Activated CD4-positive, alpha-beta T cell treated with anti-CD3 and anti-CD28 coated beads for 36 hours (primary cell): ENCODE results near the gene EMILIN2. TPM values are rescaled to one million over a fixed set of nuclear protein-coding genes. Genes with fewer than 3 reads are reported as not detected.
A peak's percentile ranks its signal among the peaks of the same experiment; 100 is the strongest.
"Not testable (repeated sequence)": the region's sequence is repeated elsewhere in the genome, so short reads cannot be mapped to it uniquely, and the experiment has no call there.

ENCODE experiments used
- ATAC-seq: fragments of 200-7000 bp; cut with Tn5 transposase; one replicate; pipeline ENCODE4 v1.10.0; 2021; ENCODE audit warnings: mild to moderate bottlenecking, moderate library complexity
- CTCF ChIA-PET: fragments of 350-600 bp; sonication (Branson Sonifier 250); formaldehyde crosslinking; loops from one replicate; lab custom pipeline; 2021; ENCODE audit warnings: antibody characterized with exemption; lab: Charles Lee
- POLR2A ChIA-PET: fragments of 350-600 bp; sonication (Branson Sonifier 250); formaldehyde crosslinking; loops from one replicate; lab custom pipeline; 2021; ENCODE audit warnings: antibody characterized with exemption, inconsistent platforms; lab: Charles Lee
- DNase-seq: peaks from one replicate; pipeline ENCODE4 v3.0.0-alpha.2; 2020
- H3K27ac Mint-ChIP-seq: one replicate; pipeline ENCODE4 v1.8.0; 2021; ENCODE audit warnings: mixed read lengths
- H3K27me3 Mint-ChIP-seq: one replicate; pipeline ENCODE4 v1.8.0; 2021; ENCODE audit warnings: mixed read lengths
- H3K36me3 Mint-ChIP-seq: one replicate; pipeline ENCODE4 v1.8.0; 2021; ENCODE audit warnings: low read depth, mixed read lengths
- H3K4me1 Mint-ChIP-seq: one replicate; pipeline ENCODE4 v1.8.0; 2021; ENCODE audit warnings: mixed read lengths
- H3K4me3 Mint-ChIP-seq: one replicate; pipeline ENCODE4 v1.8.0; 2021; ENCODE audit warnings: mild to moderate bottlenecking, moderate library complexity, mixed read lengths
- H3K9me3 Mint-ChIP-seq: one replicate; pipeline ENCODE4 v1.8.0; 2021; ENCODE audit warnings: low read depth, mixed read lengths
- intact Hi-C, 2 experiments: fragments of 100-400 bp; cut with DNase I in 1 of 2; cut with micrococcal nuclease in 1 of 2; formaldehyde crosslinking; loops; one replicate each; pipeline versions ENCODE4 v1.14.2 to v1.15.1; 2022 to 2024; cut with DNase I, micrococcal nuclease
- total RNA-seq, 2 experiments: library from RNA; stranded (reverse); gene quantifications; one replicate each; pipeline ENCODE4 v1.2.3, GENCODE V29; 2021

Gene EMILIN2
- total RNA-seq, 2 experiments from 2014 or later: 12.0 to 15.7 TPM

DNA sequence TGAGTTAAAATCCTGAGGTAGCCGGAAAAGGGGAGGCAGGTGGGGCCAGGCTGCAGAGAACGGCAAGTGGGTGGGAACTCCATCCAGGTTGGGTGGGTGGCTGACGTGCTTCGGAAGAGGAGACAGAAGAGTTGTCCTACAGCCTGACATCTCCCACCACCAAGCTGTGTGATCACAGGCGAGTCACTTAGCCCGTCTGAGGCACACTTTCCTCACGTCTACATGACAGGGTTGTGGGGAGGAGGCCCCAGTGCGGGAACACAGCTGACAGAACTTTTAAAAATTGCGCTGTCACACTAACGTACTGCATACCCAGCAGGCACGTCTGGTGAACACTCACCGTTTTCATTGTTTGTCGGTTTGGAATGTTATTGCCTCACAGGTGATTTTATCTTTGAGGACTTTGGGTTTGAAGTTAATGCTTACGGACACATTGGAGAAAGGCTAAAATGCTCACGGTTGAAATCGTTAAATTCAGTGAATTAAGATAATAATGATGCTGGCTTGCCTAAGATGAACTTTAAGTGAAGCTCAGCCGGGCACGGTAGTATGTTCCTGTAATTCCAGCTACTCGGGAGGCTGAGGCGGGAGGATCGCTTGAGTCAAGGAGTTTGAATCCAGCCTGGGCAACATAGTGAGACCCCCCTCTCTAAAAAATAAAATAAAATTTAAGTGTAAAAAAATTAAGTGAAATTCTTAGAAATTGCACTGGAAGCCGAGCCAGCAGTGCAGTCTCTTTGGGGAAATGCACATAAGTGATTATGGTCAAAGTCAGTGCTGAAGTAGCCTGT, 8.9 kb downstream of the EMILIN2 start:
- Mint-ChIP-seq H3K27ac (no peak overlapping the region), H3K27me3 (peaks cover 5% of the 10 kb centered on the region), H3K36me3 (no peaks in the 10 kb centered on the region), H3K9me3 (peaks cover 6% of the 10 kb centered on the region), H3K4me1 (peaks cover 18% of the 10 kb centered on the region), H3K4me3 (no peak overlapping the region)
- ChIA-PET CTCF (interaction anchor here (0.6 to 1.2 kb wide), 3 partner anchors 25 to 273 kb away, joined by 3 to 4 read pairs (median 4); no protein-coding TSS in a partner anchor), POLR2A (no interaction called here)
- ATAC-seq (peak; percentile 51), DNase-seq (peak; percentile 41)
- intact Hi-C loops: no loop called here

DNA sequence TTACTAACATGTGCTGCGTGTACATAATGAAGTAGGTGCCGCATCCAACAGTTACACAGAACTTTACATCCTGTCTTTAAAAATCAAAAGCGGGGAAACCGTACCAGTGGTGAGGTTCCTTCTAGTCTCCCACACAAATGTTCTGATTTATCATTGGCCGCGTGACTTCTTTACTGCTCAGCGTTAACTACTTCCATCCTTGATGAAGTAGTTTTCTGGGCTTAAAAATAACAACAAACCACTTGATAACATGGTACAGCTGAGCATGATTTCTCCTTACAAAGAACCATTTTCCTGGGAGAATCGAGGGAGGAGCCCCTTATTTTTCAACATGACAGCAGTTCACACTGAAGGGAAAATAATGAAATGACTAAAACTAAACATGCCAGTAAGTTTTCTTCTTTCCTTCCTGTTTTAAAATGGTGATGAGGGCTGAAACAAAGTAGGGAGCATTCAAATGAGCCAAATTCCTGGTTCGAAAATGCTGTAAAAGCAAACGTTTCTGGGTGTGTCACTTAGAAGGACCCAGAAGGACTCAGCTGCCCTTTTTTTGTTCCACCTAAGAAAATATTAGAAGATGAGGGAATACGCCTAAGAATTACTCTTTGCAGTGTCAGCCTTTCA, 9.9 kb downstream of the EMILIN2 start:
- no peak for DNase-seq
- Mint-ChIP-seq H3K4me1 (peaks cover 13% of the 10 kb centered on the region), H3K9me3 (peaks cover 6% of the 10 kb centered on the region), H3K27ac (no peak overlapping the region), H3K4me3 (no peak overlapping the region), H3K36me3 (no peaks in the 10 kb centered on the region), H3K27me3 (peaks cover 3% of the 10 kb centered on the region)
- ChIA-PET POLR2A (no interaction called here), CTCF (interaction anchor here (0.7 kb wide), 1 partner anchor 9 kb away, joined by 3 read pairs; no protein-coding TSS in a partner anchor)
- peak; percentile 65 for ATAC-seq
- intact Hi-C loops: no loop called here

DNA sequence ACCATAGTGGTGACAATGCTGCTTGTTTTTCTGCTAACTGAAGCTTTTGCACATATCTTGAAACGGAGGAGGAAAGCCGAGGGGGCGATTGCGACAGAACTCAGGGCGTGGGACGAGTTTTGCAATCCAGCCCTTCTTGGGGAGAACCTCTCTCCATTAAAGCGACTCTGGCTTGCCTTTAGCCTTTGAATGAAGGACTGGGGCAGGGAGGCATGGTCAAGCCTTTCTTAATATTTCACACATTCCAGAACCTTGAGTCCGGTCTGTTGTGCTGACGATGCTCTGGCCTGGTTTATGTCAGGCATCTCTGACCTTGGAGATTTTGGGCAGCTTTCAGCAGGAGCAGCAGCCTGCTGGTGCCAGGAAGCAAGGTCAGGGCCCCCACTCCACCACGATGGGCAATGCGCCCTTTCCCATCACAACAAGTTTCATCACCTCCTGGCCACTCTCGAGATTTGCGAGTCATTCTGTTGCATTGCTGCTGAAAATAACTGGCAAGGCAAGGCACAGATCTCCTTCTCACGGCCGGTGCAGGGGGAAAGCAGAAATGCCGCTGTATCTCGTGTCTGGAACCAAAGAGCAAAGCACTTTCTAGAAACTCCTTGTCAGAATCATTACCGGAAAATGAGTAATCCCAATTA, 10.8 kb downstream of the EMILIN2 start:
- ATAC-seq: no peak
- Mint-ChIP-seq H3K4me3 (no peak overlapping the region), H3K27me3 (peaks cover 2% of the 10 kb centered on the region)

DNA sequence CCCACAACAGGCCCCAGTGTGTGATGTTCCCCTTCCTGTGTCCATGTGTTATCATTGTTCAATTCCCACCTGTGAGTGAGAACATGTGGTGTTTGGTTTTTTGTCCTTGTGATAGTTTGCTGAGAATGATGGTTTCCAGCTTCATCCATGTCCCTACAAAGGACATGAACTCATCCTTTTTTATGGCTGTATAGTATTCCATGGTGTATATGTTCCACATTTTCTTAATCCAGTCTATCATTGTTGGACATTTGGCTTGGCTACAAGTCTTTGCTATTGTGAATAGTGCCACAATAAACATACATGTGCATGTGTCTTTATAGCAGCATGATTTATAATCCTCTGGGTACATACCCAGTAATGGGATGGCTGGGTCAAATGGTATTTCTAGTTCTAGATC, 13.6 kb downstream of the EMILIN2 start:
- intact Hi-C loops, POLR2A ChIA-PET, CTCF ChIA-PET, H3K9me3 Mint-ChIP-seq, H3K4me3 Mint-ChIP-seq, DNase-seq, H3K27me3 Mint-ChIP-seq, H3K36me3 Mint-ChIP-seq, ATAC-seq, H3K27ac Mint-ChIP-seq: not testable (repeated sequence)
- H3K4me1 Mint-ChIP-seq: peaks cover 11% of the 10 kb centered on the region

More for the DNA sequence above, 10.8 kb downstream of the EMILIN2 start:
- intact Hi-C loops: no loop called here
- Mint-ChIP-seq H3K36me3 (no peaks in the 10 kb centered on the region), H3K4me1 (peaks cover 13% of the 10 kb centered on the region), H3K27ac (no peak overlapping the region), H3K9me3 (peaks cover 6% of the 10 kb centered on the region)
- ChIA-PET POLR2A (no interaction called here), CTCF (interaction anchor here (0.7 kb wide), 1 partner anchor 10 kb away, joined by 3 read pairs; no protein-coding TSS in a partner anchor)
- DNase-seq: no peak

DNA sequence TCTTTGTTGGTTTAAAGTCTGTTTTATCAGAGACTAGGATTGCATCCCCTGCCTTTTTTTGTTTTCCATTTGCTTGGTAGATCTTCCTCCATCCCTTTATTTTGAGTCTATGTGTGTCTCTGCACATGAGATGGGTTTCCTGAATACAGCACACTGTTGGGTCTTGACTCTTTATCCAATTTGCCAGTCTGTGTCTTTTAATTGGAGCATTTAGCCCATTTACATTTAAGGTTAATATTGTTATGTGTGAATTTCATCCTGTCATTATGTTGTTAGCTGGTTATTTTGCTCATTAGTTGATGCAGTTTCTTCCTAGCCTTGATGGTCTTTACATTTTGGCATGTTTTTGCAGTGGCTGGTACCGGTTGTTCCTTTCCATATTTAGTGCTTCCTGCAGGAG, 17.2 kb downstream of the EMILIN2 start:
- H3K4me3 Mint-ChIP-seq, H3K36me3 Mint-ChIP-seq, ATAC-seq, H3K9me3 Mint-ChIP-seq, DNase-seq, CTCF ChIA-PET, H3K27ac Mint-ChIP-seq, intact Hi-C loops, POLR2A ChIA-PET, H3K4me1 Mint-ChIP-seq, H3K27me3 Mint-ChIP-seq: not testable (repeated sequence)

DNA sequence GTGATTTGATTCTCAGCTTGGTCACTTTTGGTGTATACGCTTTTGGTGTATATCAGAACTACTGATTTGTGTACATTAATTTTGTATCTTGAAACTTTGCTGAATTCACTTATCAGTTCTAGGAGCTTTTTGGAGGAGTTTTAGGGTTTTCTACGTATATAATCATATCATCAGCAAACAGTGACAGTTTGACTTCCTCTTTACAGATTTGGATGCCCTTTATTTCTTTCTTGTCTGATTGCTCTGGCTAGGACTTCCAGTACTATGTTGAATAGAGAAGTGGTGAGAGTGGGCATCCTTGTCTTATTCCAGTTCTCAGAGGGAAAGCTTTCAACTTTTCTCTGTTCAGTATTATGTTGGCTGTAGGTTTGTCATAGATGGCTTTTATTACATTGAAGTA, 19.7 kb downstream of the EMILIN2 start:
- intact Hi-C loops, H3K9me3 Mint-ChIP-seq, ATAC-seq: not testable (repeated sequence)

DNA sequence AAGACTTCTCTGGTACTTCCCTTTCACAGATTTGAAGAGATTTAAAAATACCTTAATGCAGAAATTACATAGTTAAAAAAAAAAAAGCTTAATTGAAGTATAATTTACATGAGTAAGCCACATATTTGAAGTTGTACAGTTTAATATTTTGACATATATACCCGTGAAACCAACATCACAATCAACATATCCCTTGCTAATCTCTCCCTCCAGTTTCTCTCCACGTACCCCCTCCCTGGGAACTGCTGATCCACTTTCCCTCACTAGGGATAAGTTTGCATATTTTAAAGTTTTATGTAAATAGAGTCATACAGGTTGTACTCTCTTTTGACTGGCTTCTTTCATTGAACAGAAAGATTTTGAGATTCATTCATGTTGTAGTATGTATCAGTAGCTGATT, 22.4 kb downstream of the EMILIN2 start:
- no peaks in the 10 kb centered on the region for H3K36me3 Mint-ChIP-seq
- no peaks in the 10 kb centered on the region for H3K9me3 Mint-ChIP-seq
- ATAC-seq (no peak), DNase-seq (no peak)
- POLR2A ChIA-PET: interaction anchor here (0.7 kb wide), 1 partner anchor 19 kb away, joined by 3 read pairs; no protein-coding TSS in a partner anchor
- no peak overlapping the region for H3K27ac Mint-ChIP-seq
- intact Hi-C loops: no loop called here
- no peaks in the 10 kb centered on the region for H3K27me3 Mint-ChIP-seq
- H3K4me3 Mint-ChIP-seq: no peak overlapping the region
- CTCF ChIA-PET: no interaction called here
- H3K4me1 Mint-ChIP-seq: no peaks in the 10 kb centered on the region

More for the DNA sequence above, 19.7 kb downstream of the EMILIN2 start:
- POLR2A ChIA-PET: interaction anchor here (0.7 kb wide), 1 partner anchor 210 kb away, joined by 3 read pairs; no protein-coding TSS in a partner anchor
- DNase-seq, H3K27ac Mint-ChIP-seq, H3K27me3 Mint-ChIP-seq, H3K4me1 Mint-ChIP-seq, CTCF ChIA-PET, H3K4me3 Mint-ChIP-seq, H3K36me3 Mint-ChIP-seq: not testable (repeated sequence)

DNA sequence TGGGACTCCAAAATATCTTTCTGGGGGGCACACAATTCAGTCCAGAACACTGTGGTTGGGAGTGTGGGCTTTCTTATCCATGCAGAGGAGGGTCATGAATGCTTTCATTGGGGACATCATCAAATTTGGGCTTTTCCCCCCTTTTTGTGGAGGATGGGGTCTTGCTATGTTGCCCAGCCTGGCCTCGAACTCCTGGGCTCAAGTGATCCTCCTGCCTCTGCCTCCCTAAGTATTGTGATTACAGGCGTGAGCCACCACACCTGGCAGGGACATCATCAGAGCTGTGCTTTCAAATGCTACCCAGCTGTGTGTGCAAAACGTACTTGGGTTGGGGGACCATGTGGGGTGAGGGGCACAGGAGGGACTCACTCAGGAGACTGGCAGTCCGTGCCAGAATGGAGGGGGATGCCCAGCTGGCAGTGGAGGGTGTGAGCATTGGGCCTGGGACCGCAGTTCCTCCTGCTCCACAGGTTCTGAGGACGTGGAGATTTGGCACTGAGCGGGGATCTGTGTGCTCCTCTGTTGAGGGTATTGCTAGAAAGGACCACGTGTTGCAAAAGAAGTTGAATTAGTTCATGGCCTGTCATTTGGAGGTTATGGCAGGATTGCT, 24.4 kb downstream of the EMILIN2 start:
- CTCF ChIA-PET: interaction anchor here (0.6 kb wide), 2 partner anchors 182 to 510 kb away, joined by 3 to 4 read pairs; no protein-coding TSS in a partner anchor
- Mint-ChIP-seq H3K4me1 (no peaks in the 10 kb centered on the region), H3K27ac (no peak overlapping the region), H3K27me3 (no peaks in the 10 kb centered on the region), H3K9me3 (no peaks in the 10 kb centered on the region), H3K36me3 (no peaks in the 10 kb centered on the region), H3K4me3 (no peak overlapping the region)
- DNase-seq: no peak
- no peak for ATAC-seq
- POLR2A ChIA-PET: no interaction called here
- intact Hi-C loops: no loop called here

DNA sequence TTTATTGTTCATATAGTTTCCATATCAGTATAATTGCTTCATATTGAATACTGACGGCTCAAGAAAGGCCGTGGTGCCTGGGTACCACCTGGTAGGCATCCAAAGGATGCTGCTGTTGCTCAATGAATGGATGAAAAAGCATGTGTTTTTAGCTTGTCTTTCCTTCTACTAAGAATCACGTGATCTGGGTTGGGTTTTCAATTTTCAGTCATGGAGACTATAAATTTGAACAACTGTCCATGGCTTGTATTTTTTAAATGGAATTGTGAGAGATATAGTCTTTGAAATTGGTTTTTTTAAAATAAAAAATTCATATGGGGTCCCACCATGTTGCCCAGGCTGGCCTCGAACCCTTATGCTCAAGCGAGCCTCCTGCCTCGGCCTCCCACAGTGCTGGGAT, 25.3 kb downstream of the EMILIN2 start:
- Mint-ChIP-seq H3K36me3 (no peaks in the 10 kb centered on the region), H3K27ac (no peak overlapping the region), H3K4me3 (no peak overlapping the region), H3K9me3 (no peaks in the 10 kb centered on the region), H3K4me1 (no peaks in the 10 kb centered on the region), H3K27me3 (no peaks in the 10 kb centered on the region)
- POLR2A ChIA-PET: no interaction called here
- DNase-seq: no peak
- CTCF ChIA-PET: interaction anchor here (0.6 kb wide), 1 partner anchor 181 kb away, joined by 4 read pairs; no protein-coding TSS in a partner anchor
- ATAC-seq: no peak
- intact Hi-C loops: no loop called here

DNA sequence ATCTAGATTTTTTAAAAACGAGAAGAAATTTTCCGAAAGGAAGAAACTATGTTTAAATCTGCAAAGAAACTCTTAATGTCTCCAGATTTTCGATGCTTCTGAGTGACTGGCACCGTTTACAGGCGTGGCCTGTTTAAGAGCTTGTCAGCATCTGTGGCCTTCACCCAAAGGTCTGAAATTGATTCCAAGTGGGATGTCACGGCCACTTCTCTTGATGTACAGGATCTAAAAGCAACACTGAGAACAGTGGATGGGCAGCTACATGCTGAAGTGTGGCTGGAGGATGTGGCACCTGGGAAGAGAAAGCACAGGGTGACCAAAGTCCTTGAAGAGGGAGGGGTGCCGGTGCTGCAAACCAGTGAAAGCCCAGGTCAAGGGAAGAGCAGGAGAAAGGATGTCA, 28.0 kb downstream of the EMILIN2 start:
- intact Hi-C loops: no loop called here
- no peaks in the 10 kb centered on the region for H3K9me3 Mint-ChIP-seq
- no peaks in the 10 kb centered on the region for H3K4me1 Mint-ChIP-seq
- no peak overlapping the region for H3K4me3 Mint-ChIP-seq
- no peaks in the 10 kb centered on the region for H3K27me3 Mint-ChIP-seq
- ChIA-PET POLR2A (no interaction called here), CTCF (no interaction called here)
- no peak for DNase-seq
- H3K36me3 Mint-ChIP-seq: no peaks in the 10 kb centered on the region
- no peak for ATAC-seq
- H3K27ac Mint-ChIP-seq: no peak overlapping the region

DNA sequence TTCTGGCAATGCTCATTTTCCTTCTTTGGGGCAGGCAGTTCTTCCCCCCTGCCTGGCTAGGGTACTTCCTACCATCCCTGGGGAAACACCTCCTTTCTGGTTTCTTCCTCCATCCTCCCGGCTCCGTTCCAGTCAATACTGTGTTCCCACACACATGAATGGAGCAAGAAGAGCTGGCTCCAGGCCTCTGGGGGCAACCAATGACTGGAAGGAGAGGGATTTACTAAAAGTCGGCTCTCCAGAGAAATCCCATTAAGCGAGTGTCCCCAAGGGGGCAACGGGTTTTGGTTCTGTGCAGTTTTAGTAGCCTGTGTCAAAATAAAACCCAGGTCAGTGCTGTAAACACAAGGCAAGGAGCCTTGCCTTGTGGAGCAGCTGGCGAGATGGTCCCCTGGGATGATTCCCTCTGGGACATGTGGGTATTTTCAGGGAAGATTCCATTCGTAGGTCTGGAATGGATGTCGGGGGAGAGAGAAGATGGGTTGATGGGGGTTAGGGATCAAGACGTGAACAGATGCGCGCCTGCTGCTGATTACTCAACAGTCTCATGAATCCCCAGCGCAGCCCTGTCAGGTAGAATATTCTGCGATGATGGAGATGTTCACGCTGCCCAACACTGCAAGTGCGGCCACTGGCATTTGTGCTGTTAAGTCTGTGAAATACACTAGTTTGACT, 32.0 kb downstream of the EMILIN2 start:
- H3K4me3 Mint-ChIP-seq: no peak overlapping the region
- peaks cover 2% of the 10 kb centered on the region for H3K36me3 Mint-ChIP-seq
- no peak for DNase-seq
- peaks cover 19% of the 10 kb centered on the region for H3K4me1 Mint-ChIP-seq
- intact Hi-C loops: no loop called here
- ChIA-PET CTCF (no interaction called here), POLR2A (no interaction called here)
- no peak for ATAC-seq
- no peaks in the 10 kb centered on the region for H3K27me3 Mint-ChIP-seq
- H3K27ac Mint-ChIP-seq: no peak overlapping the region
- H3K9me3 Mint-ChIP-seq: no peaks in the 10 kb centered on the region
